Fibroblast of lung (primary cell): Measurements from ENCODE around the gene PTGFR.

ENCODE experiments used
- CTCF ChIP-seq, 2 donors: IDR thresholded peaks in 1 of 2; conservative IDR thresholded peaks in 1 of 2; 1 replicate in 1 of 2; 2 replicates in 1 of 2; pipeline ENCODE4 v1.5.1; 2011 to 2012; ENCODE audit warnings: low read length in 2 of 2, control low read depth in 1 of 2, inconsistent platforms in 1 of 2, low read depth in 1 of 2, mild to moderate bottlenecking in 1 of 2
- EZH2 ChIP-seq: IDR thresholded peaks from 2 replicates; pipeline ENCODE4 v1.5.1; 2012; ENCODE audit warnings: low read length, control low read depth, mild to moderate bottlenecking; ENCODE audit errors: missing control alignments

- TF ChIP-seq CTCF (conservative IDR thresholded peaks at IDR 0.05 in 1 of 2, IDR thresholded peaks at IDR 0.05 in 1 of 2; ENCODE audit: low read depth in 1 of 2, low read length in 2 of 2) (no peak), EZH2 (no peak)
Measured at GRCh38 chr1:78561856-78562255, 71.1 kb downstream of the PTGFR start.
